Measurements from ENCODE around the gene ERBIN.

ERBIN gene

GRCh38 chr5:66010476-66010875, 84.1 kb downstream of the ERBIN start:
- TF ChIP-seq, protein P1, sequence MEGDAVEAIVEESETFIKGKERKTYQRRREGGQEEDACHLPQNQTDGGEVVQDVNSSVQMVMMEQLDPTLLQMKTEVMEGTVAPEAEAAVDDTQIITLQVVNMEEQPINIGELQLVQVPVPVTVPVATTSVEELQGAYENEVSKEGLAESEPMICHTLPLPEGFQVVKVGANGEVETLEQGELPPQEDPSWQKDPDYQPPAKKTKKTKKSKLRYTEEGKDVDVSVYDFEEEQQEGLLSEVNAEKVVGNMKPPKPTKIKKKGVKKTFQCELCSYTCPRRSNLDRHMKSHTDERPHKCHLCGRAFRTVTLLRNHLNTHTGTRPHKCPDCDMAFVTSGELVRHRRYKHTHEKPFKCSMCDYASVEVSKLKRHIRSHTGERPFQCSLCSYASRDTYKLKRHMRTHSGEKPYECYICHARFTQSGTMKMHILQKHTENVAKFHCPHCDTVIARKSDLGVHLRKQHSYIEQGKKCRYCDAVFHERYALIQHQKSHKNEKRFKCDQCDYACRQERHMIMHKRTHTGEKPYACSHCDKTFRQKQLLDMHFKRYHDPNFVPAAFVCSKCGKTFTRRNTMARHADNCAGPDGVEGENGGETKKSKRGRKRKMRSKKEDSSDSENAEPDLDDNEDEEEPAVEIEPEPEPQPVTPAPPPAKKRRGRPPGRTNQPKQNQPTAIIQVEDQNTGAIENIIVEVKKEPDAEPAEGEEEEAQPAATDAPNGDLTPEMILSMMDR (IDR thresholded peaks at IDR 0.05; ENCODE audit: low read depth, low read length, missing control alignments) = no peak
- no peak overlapping the region for H3K4me3 ChIP-seq (replicated peaks; ENCODE audit: low read depth, low read length)
- no peak for DNase-seq (ENCODE audit: extremely low read depth, low read depth)

DNA sequence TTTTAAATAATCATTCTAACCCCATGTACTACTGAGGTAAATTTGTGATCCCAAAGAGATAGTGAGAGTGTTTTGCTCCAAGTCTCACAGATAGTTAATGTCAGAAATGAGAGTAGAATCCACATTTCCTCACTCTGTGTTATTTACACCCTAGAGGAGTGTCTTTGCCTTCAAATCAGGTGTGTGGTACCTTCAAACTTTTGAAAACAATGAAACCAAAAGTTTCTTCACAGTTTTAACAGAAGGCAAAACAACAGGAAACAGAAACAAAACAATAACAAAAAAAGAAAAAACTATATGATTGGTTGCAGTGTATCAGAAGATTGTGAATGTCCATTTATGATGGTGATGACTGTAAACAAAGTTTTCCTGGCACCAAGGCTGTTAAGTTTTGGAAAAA, 85.9 kb downstream of the ERBIN start:
- no peak overlapping the region for H3K4me3 ChIP-seq (replicated peaks; ENCODE audit: low read depth, low read length)
- no peak for DNase-seq (ENCODE audit: extremely low read depth, low read depth)
- TF ChIP-seq, protein P1 (IDR thresholded peaks at IDR 0.05; ENCODE audit: low read depth, low read length, missing control alignments) = no peak

DNA sequence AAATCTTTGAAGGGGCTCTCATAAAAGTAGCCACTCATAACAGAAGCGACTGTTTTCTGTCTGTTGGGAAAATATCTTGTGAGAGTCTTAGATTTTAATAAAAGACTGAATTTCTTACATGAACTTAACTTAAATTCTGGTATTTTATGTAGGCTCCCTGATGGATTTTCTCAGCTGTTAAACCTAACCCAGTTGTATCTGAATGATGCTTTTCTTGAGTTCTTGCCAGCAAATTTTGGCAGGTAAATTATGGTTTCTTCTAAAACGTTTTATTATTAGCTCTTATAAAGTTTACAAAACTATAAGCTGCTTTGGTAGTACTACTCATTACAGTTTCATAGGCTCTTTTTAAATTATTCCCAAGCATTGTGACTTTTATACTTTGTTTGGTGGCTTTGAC, 87.0 kb downstream of the ERBIN start:
- TF ChIP-seq, protein P1 (IDR thresholded peaks at IDR 0.05; ENCODE audit: low read depth, low read length, missing control alignments) = no peak
- H3K4me3 ChIP-seq (replicated peaks; ENCODE audit: low read depth, low read length) = no peak overlapping the region
- no peak for DNase-seq (ENCODE audit: extremely low read depth, low read depth)

DNA sequence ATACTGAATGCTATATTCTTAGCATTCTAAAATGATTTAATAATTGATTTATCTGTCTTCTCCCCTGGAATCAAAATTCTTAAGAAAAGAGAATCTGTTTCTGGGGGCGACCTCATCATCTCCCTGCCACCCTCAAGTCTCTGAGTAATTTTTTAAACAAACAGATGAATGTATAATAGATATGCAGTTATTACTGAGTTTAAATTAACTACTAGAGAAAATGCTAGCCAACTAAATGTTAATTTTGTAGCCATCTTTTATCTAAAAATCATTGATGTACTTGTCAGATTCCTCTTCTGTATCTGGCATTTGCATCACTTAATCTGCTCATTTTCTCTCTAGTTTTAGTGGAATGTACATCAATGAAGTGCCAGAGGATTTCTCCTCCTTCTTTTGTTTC, 87.5 kb downstream of the ERBIN start:
- TF ChIP-seq, protein P1 (IDR thresholded peaks at IDR 0.05; ENCODE audit: low read depth, low read length, missing control alignments) = no peak
- H3K4me3 ChIP-seq (replicated peaks; ENCODE audit: low read depth, low read length) = no peak overlapping the region

GRCh38 chr5:66015196-66015960, 89.0 kb downstream of the ERBIN start:
- TF ChIP-seq, protein P1 (IDR thresholded peaks at IDR 0.05; ENCODE audit: low read depth, low read length, missing control alignments) = no peak
- H3K4me3 ChIP-seq (replicated peaks; ENCODE audit: low read depth, low read length) = no peak overlapping the region
- no peak for DNase-seq (ENCODE audit: extremely low read depth, low read depth)

More for the DNA sequence above, 87.5 kb downstream of the ERBIN start:
- no peak for DNase-seq (ENCODE audit: extremely low read depth, low read depth)

DNA sequence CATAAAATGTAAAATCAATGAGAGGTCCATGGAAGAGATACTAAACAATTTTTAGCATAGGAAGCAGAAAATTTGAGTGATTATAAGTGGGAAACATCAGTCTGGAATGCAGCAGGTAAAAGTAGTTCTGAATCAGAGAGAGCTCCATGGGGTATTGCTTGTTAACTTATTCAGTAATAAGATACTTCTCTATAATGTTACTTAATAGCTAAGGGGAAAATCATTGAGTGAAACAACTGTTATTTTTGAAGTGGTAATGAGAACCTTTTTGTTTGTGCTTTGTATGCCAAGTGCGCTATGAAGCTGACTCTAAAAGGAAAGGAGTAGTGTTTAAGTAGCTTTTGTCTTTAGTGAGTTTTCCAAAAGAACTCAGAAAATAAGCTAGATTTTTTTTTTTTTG, 95.2 kb downstream of the ERBIN start:
- no peak overlapping the region for H3K4me3 ChIP-seq (replicated peaks; ENCODE audit: low read depth, low read length)
- DNase-seq (ENCODE audit: extremely low read depth, low read depth) = no peak
- TF ChIP-seq, protein P1 (IDR thresholded peaks at IDR 0.05; ENCODE audit: low read depth, low read length, missing control alignments) = no peak

GRCh38 chr5:66039296-66039695, 112.9 kb downstream of the ERBIN start:
- H3K4me3 ChIP-seq (replicated peaks; ENCODE audit: low read depth, low read length) = no peak overlapping the region
- TF ChIP-seq, protein P1 (IDR thresholded peaks at IDR 0.05; ENCODE audit: low read depth, low read length, missing control alignments) = no peak
- no peak for DNase-seq (ENCODE audit: extremely low read depth, low read depth)

Data from HFF-Myc (cell line).